Tibial nerve (tissue), 4 donors: ENCODE measurements around the gene IP6K1. TPM values are rescaled to one million over a fixed set of nuclear protein-coding genes. Genes with fewer than 3 reads are reported as not detected.
"Not testable (repeated sequence)": the region's sequence is repeated elsewhere in the genome, so short reads cannot be mapped to it uniquely, and the experiment has no call there.

Experiments
- DNase-seq, 2 donors: peaks; one replicate each; pipeline ENCODE4 v3.0.0-alpha.2; 2019; ENCODE audit warnings: low spot score in 2 of 2
- H3K27ac ChIP-seq, 4 donors: fragments of 200-600 bp; sonication (generic) in 3 of 4; one replicate each; pipeline ENCODE4 v1.5.1; 2017 to 2019; ENCODE audit warnings: mild to moderate bottlenecking in 1 of 4
- H3K27me3 ChIP-seq, 2 donors: fragments of 200-600 bp; sonication (generic) in 1 of 2; one replicate each; pipeline versions ENCODE4 v1.5.1 to v1.6.0; 2017 to 2019
- H3K36me3 ChIP-seq, 3 donors: fragments of 200-600 bp; sonication (generic); one replicate each; pipeline ENCODE4 v1.5.1; 2018 to 2019
- H3K4me1 ChIP-seq, 4 donors: fragments of 200-600 bp; sonication (generic) in 3 of 4; one replicate each; pipeline ENCODE4 v1.5.1; 2017 to 2019
- H3K4me3 ChIP-seq, 4 donors: fragments of 200-600 bp; sonication (generic) in 3 of 4; one replicate each; pipeline ENCODE4 v1.5.1; 2017 to 2019; ENCODE audit warnings: mild to moderate bottlenecking in 1 of 4, moderate library complexity in 1 of 4
- H3K9me3 ChIP-seq, 4 donors: fragments of 200-600 bp; sonication (generic) in 3 of 4; one replicate each; pipeline ENCODE4 v1.5.1; 2017 to 2019
- CTCF ChIP-seq, 5 experiments: fragments of 200-600 bp in 3 of 5; fragments of 450-650 bp in 2 of 5; sonication (generic) in 3 of 5; IDR thresholded peaks; one replicate each; pipeline ENCODE4 v1.5.1; 2016 to 2019; ENCODE audit warnings: antibody characterized with exemption in 5 of 5, mild to moderate bottlenecking in 3 of 5, moderate library complexity in 2 of 5
- EP300 ChIP-seq, 2 donors: sonication (generic); formaldehyde crosslinking; IDR thresholded peaks; one replicate each; pipeline ENCODE4 v1.6.1; 2017; ENCODE audit warnings: antibody characterized with exemption in 2 of 2, mild to moderate bottlenecking in 1 of 2
- POLR2A ChIP-seq, 2 donors: fragments of 450-650 bp; IDR thresholded peaks; one replicate each; pipeline ENCODE4 v1.6.1; 2017; ENCODE audit warnings: antibody characterized with exemption in 2 of 2, mild to moderate bottlenecking in 2 of 2, moderate library complexity in 2 of 2
- WGBS, 2 donors: methylation state at CpG; one replicate each; pipeline ENCODE4 v1.1.5; 2018; 5-methylcytosine and 5-hydroxymethylcytosine counted together
- total RNA-seq, 4 donors: library from RNA; depleted of rRNA; stranded (reverse); fragments of >200 nt; gene quantifications; one replicate each; pipeline ENCODE4 v1.1.0, GENCODE V29; 2016

IP6K1 gene
- 10 to 100 TPM; 43.2 to 77.5 (median 50.7) TPM for total RNA-seq

- TF ChIP-seq EP300 (IDR thresholded peaks at IDR 0.05) (peak; percentile 92 to 97), CTCF (IDR thresholded peaks at IDR 0.05) (peak in 2 of 5 experiments; percentile 49 to 54), POLR2A (IDR thresholded peaks at IDR 0.05) (peak; percentile 79 to 91)
- no peaks in the 10 kb centered on the region for H3K27me3 ChIP-seq
- H3K27ac ChIP-seq, result peak within 1 kb of the TSS; percentile 96 to 99 (median 98)
- H3K9me3 ChIP-seq, result no peaks in the 10 kb centered on the region
- peak within 1 kb of the TSS; percentile 88 to 97 (median 96) for H3K4me3 ChIP-seq
- peaks cover 0 to 17% (median 0%) of the 10 kb centered on the region in 3 donors for H3K36me3 ChIP-seq
- DNase-seq, result peak; percentile 100
- 6 to 9% methylated on average over 28 to 54 of the region's 55 CpGs for WGBS, 2 donors
- H3K4me1 ChIP-seq, result peaks cover 0 to 46% (median 23%) of the 10 kb centered on the region in 4 donors
Observed at GRCh38 chr3:49786357-49787181, at the start of gene IP6K1. Gene IP6K1 (minus strand): TSS chr3:49786542. CDS start chr3:49748040, 38,502 bp downstream.

DNA sequence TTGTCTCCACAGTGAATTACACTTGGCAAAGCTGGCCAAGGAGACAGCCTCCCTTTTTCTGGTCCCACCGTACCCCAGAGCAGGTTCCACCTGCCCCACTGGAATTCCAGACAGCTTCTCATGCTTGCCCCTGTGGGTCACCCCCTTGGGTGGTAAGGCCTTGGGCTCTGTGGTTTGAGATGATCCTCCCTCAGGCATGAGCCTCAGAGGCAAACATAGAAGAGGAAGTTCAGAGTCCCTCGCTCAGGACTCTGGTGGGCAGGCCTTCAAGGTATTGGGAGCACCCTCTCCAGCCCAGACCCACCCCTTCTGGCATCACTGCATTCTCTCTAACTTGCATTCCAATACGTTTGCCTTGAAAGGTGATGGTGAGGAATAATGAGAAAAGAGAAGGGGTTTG, 45.0 kb upstream of the IP6K1 start:
- TF ChIP-seq EP300 (IDR thresholded peaks at IDR 0.05) (no peak), CTCF (IDR thresholded peaks at IDR 0.05) (no peak), POLR2A (IDR thresholded peaks at IDR 0.05) (no peak)
- 58 to 68% methylated on average over 3 of the region's 3 CpGs for WGBS, 2 donors

DNA sequence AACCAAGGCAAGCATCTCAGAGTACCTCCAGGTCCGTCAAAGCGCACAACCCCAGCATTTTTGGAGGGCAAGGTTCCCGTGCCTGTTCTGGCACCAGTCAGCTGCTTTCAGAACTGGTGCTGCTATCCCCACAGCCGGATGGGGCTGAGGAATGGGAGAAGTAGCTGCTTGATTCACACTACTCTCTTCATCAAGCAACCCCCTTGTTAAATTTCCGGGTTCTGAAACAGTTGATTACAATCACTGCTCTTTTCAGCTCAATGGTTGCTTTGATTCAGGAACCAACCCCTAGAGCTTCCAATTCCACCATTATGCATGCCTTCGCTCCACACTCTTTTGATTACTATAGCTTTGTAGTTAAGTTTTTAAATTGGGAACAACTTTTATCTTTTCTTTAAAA, 39.7 kb upstream of the IP6K1 start:
- Histone ChIP-seq H3K36me3 (peaks cover 0 to 21% (median 0%) of the 10 kb centered on the region in 3 donors), H3K9me3 (no peaks in the 10 kb centered on the region), H3K27ac (peak overlapping the region in 2 of 4 donors; percentile 33 to 50), H3K4me3 (no peak overlapping the region), H3K4me1 (peaks cover 0 to 8% (median 0%) of the 10 kb centered on the region in 4 donors), H3K27me3 (no peaks in the 10 kb centered on the region)
- TF ChIP-seq POLR2A (IDR thresholded peaks at IDR 0.05) (no peak), EP300 (IDR thresholded peaks at IDR 0.05) (no peak)
- WGBS, 2 donors, result 42 to 52% methylated on average over 6 of the region's 6 CpGs
- no peak for DNase-seq

More for the DNA sequence above, 45.0 kb upstream of the IP6K1 start:
- H3K4me1 ChIP-seq, result no peaks in the 10 kb centered on the region
- peaks cover 0 to 32% (median 0%) of the 10 kb centered on the region in 3 donors for H3K36me3 ChIP-seq
- H3K9me3 ChIP-seq, result no peaks in the 10 kb centered on the region
- H3K27me3 ChIP-seq, result no peaks in the 10 kb centered on the region
- no peak overlapping the region for H3K27ac ChIP-seq
- H3K4me3 ChIP-seq, result no peak overlapping the region
- no peak for DNase-seq

DNA sequence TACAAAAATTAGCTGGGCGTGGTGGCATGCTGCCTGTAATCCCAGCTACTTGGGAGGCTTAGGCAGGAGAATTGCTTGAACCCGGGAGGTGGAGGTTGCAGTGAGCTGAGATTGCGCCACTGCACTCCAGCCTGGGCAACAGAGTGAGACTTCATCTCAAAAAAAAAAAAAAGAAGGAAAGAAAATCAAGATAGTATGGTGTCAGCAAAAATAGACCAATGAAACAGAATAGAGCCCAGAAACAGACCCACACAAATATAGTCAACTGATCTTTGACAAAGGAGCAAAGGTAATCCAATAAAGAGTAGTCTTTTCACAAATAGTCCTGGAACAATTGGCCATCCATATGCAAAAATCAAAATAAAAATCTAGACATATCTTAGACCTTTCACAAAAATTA, 36.8 kb upstream of the IP6K1 start:
- H3K27ac ChIP-seq, DNase-seq, H3K27me3 ChIP-seq, H3K4me3 ChIP-seq, H3K36me3 ChIP-seq, H3K4me1 ChIP-seq, H3K9me3 ChIP-seq: not testable (repeated sequence)
- 56 to 92% methylated on average over 3 of the region's 3 CpGs for WGBS, 2 donors

GRCh38 chr3:49813497-49814174, 27.3 kb upstream of the IP6K1 start, which contains the start of gene UBA7:
Gene UBA7 (minus strand): TSS chr3:49813953. CDS start chr3:49813787, 166 bp downstream.
- TF ChIP-seq CTCF (IDR thresholded peaks at IDR 0.05) (no peak), EP300 (IDR thresholded peaks at IDR 0.05) (peak in 1 of 2 donors; percentile 21), POLR2A (IDR thresholded peaks at IDR 0.05) (no peak)
- H3K4me1 ChIP-seq, result peaks cover 0 to 24% (median 17%) of the 10 kb centered on the region in 4 donors
- no peaks in the 10 kb centered on the region for H3K9me3 ChIP-seq
- peak in 1 of 2 donors; percentile 18 for DNase-seq
- WGBS, 2 donors, result 12 to 28% methylated on average over 3 to 9 of the region's 9 CpGs
- peak within 1 kb of the TSS; percentile 33 to 57 (median 51) for H3K4me3 ChIP-seq
- peaks cover 0 to 39% (median 0%) of the 10 kb centered on the region in 3 donors for H3K36me3 ChIP-seq
- H3K27me3 ChIP-seq, result no peaks in the 10 kb centered on the region
- peak within 1 kb of the TSS; percentile 52 to 87 (median 83) for H3K27ac ChIP-seq
